Gastroesophageal sphincter (tissue), 3 donors: ENCODE measurements around the gene E2F1.

Experiments used
- CTCF ChIP-seq, 4 experiments: fragments of 200-600 bp in 2 of 4; fragments of 450-650 bp in 2 of 4; sonication (generic) in 1 of 4; IDR thresholded peaks; one replicate each; pipeline ENCODE4 v1.5.1; 2017 to 2019; ENCODE audit warnings: antibody characterized with exemption in 4 of 4, mild to moderate bottlenecking in 2 of 4, moderate library complexity in 2 of 4
- EP300 ChIP-seq: sonication (generic); formaldehyde crosslinking; IDR thresholded peaks from one replicate; pipeline ENCODE4 v1.6.1; 2017; ENCODE audit warnings: antibody characterized with exemption, mild to moderate bottlenecking
- POLR2A ChIP-seq, 2 donors: fragments of 450-650 bp; IDR thresholded peaks; one replicate each; pipeline ENCODE4 v1.6.1; 2017; ENCODE audit warnings: antibody characterized with exemption in 2 of 2, mild to moderate bottlenecking in 2 of 2, moderate library complexity in 1 of 2
- POLR2AphosphoS5 ChIP-seq: sonication (generic); formaldehyde crosslinking; IDR thresholded peaks from one replicate; pipeline ENCODE4 v1.6.1; 2017; ENCODE audit warnings: antibody characterized with exemption

- TF ChIP-seq CTCF (IDR thresholded peaks at IDR 0.05) (peak in 1 of 4 experiments; percentile 21), POLR2A (IDR thresholded peaks at IDR 0.05) (peak; percentile 36 to 47), POLR2AphosphoS5 (peak; percentile 60), EP300 (no peak)
These were observed 34.0 kb upstream of the E2F1 start, which contains the start of gene PXMP4 for GRCh38 chr20:33719989-33720709.
